Activated CD8-positive, alpha-beta memory T cell treated with anti-CD3 and anti-CD28 coated beads for 24 hours (primary cell): ENCODE results near the gene SNCB.

Experiments
- DNase-seq: peaks from one replicate; pipeline ENCODE4 v3.0.0-alpha.2; 2020

Gene SNCB

DNA sequence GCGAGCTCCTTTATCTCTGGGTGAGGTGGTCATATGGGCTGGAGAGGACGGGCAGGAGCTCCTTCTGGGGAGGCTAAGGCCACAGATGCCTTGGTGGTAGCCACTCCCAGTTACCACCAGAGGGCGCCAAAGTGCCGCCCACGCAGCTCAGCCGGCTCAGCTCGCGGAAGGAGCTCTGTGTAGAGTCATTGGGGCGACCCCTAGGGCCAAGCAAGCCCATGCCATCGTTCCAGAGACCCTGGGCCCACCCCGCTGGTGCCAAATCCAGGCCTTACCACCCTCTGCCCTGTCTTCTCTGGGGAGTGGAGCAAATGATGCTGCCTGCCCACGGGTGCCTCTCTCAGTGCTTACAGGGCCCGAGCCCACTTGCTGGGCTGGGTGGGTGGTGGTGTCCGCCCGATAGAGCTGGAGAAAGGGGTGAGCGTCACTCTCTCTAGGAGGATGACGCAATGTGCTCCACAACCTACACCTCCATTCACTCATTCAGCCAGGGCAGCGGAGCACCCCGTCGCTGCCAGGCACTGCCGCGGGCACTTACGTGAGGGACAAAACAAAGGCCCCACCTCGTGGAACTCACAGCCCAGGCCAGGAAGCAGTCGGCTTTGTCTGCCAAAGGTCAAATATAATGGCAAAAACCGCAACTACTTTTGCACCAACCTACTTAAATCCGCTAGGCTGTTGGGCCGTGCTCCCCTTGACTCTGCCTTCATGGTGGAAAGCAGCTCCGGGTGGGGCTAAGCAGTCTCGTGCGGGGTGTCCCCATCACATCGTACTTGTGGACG is 30.7 kb upstream of the SNCB start:
- DNase-seq = peak; percentile 94

DNA sequence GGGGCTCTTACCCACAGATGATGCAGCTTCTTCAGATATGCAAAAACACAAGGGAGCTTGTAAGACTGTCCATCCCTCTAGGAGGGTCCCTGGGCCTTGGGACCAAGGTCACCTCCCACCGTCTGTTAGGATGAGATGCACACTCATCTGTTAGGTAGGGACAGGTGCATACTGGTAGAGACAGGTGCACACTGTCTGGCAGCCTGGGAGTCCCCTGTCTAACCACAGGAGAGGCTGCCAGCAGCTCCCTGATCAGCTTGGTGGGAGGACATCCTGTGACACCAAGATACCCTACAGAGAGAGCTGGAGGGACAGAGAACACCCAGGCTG is 30.2 kb upstream of the SNCB start:
- DNase-seq = no peak

DNA sequence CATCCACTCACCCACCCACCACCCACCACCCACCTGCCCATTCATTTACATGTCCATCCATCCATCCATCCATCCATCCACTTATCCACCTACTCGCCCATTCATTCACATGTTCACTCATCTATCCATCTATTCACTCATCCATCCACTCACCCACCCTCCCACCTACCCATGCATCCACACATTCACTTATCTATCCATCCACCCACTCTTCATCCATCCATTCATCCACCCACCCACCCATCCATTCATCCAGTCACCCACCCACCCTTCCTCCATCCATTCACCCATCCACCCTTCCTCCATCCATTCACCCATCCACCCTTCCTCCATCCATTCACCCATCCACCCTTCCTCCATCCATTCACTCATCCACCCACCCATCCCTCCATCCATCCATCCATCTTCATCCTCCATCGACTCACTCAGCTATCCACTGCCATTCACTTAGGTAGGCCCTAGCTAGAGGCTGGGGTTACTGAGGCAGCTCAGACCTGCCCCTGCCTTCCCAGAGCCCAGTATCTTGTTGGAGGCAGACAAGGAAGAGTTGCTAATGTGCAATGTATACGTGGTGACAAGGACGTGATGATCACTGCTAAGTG is 29.6 kb upstream of the SNCB start:
- DNase-seq = no peak

DNA sequence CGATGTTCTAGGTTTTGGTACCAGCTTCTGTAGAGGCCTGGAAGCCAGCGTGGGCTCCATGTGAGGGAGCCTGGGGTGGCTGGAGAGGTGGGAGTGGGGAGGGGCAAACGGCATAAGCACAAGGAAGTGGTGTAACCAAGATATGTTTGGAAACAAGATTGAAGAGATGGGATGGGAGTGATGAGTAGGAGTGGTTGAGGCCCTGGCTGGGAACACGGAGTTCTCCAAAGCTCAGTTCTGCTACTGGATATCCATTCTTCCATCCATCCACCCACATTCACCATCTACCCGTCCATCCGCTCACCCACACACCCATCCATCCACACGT is 29.1 kb upstream of the SNCB start:
- DNase-seq = no peak

DNA sequence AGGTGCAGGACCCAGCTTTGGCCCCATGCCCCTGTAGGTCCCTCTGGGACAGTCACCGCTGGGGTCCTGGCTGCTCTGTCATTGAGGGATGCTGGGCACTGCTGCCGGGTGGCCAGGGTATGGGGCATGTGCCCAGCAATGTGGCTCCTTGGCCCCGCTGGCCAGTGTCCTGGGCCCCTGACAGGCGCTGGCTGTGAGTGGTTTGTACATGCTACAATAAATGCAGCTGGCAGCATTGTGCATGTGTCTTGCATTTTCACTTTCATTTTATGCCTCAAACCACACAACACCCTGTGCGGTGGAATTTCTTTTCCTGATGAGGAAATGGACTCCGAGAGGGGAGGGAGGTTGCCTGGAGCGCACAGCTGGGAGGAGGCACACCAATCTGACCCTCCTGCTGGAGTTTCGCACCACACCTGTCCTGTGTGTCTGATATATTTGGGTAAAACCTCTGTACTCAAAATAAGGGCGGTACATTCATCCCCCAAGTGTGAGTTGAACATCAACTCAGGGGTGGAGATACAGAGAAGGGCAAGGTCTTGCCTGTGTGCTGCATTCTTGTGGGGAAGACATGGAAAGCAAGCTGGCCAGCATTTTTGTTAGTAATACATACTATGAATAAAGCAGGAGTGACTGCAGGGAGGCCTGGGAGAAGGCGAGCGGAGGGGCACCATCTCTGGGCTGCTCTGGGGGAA is 28.6 kb upstream of the SNCB start:
- DNase-seq = peak; percentile 69

DNA sequence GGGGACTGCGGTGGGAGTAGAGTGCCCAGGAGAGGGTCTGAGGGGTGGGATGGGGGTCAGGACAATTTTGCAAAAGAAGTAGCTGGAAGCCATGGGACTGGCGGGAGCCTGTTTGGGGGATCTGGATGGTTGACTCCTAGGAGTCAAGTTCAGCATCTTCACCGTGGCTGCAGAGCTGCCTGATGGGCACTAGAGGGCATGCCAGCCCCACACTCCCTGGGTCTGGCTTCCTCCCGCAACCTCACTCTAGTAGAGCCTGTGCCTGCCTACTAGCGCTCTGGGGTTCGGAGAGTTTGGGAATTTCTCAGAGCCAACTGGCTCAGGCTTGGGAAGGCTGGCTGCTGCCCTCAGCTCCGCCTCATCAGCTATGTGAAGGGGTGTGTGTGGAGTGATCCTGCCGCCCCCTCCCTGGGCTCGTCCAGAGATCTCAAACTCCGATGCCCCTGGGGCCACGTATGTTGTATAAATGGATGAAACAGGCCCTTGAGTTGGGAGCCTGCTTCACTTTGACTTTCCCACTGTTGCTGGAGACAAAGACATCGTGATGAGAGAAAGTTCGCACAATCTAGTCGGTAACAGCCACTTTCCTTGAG is 27.8 kb upstream of the SNCB start:
- peak; percentile 87 for DNase-seq

DNA sequence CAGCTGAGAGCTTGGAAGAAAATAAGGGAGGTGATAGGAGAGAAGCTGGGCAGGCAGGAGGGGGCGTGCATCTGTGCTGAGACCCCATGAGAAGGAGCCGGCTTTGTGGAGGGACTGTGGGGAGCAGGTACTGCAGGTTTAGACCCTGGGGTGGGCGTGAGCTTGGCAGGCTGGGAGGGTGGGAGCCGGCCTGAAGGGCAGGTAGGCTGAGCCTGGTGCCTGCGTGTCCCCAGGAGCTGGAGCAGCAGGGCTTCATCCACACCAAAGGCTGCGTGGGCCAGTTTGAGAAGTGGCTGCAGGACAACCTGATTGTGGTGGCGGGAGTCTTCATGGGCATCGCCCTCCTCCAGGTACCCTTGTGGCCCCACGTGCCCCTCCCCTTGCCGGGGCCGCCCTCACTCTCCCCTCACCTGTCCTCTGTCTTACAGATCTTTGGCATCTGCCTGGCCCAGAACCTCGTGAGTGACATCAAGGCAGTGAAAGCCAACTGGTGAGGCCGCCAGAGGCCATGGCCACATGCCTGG is 26.2 kb upstream of the SNCB start:
- no peak for DNase-seq

DNA sequence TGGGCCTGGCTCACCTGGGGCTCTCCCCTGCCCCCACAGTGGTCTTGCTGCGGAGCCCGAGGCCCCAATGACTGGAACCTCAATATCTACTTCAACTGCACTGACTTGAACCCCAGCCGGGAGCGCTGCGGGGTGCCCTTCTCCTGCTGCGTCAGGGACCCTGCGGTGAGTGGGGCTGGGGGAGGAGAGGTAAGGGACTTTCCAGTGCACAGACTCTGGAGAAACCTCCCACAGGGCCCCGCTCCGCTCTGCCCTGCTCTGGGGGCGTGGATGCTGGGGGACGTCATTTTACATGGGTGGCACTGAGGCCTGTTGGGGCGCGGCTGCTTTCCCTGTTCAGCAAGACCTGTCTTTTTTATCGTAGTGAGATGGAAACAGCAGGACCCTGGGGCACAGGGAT is 24.5 kb upstream of the SNCB start:
- no peak for DNase-seq

DNA sequence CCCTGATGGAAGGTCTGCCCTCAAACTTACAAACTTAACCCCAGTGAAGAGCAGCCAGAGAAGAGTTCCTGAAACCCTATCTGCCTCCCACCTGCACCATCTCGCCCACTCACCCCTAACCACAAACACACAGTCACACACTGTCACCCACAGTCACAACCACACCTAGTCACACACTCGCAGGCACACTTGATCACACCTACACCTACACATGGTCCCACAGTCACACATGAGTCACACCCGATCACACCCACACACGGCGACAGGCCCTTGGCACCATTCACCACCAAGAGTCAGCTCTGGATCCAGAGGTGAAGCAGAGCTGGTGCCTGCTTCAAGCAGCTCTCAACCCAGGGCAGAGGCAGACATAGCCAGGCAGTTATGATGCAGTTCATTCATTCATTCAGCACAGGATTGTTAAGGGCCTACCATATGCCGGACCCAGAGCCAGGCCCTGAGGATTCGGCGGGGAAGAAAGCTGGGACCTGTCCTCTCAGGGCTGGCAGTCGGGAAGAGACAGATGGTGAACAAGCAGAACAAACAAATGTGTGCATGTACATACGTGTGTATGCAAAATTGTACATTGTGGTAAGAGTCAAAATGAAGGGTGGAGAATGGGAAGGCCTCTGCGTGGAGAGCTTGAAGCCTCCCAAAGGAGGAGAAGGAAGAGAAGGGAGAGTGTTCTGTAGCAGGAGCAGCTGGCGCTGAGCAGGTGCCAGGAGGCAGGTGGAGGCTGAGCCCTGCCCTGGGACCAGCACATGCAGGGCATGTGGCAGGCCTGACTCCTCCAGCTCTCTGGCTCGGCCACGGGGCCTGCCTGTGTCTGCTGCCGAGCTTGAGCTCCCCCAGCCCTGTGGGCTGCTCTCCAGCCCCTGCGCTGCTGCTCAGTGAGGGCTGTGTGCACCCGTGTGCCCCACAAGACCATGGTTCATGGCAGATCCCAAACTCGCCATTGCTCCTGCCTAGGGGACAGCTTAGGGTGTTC is 23.4 kb upstream of the SNCB start:
- DNase-seq = peak; percentile 90

DNA sequence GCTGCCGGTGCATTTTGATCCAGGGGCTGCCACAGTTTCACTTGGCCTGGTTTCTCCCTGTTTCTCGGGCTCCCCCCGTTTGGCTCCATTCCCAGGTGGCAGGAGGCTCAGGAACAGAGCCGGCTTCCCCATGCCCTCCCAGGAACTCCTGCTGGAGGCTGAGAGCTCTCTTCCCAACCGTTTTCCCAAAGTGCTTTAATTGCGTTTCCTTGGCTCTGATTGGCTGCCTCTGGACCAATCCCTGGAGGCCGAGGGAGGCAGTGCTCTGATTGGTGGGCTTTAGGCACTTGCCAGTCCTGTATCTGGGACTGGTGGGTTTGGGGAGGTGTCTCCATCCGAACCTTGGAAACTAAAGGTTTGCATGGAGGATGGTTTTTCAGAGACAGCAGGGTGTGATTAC is 21.8 kb upstream of the SNCB start:
- no peak for DNase-seq

DNA sequence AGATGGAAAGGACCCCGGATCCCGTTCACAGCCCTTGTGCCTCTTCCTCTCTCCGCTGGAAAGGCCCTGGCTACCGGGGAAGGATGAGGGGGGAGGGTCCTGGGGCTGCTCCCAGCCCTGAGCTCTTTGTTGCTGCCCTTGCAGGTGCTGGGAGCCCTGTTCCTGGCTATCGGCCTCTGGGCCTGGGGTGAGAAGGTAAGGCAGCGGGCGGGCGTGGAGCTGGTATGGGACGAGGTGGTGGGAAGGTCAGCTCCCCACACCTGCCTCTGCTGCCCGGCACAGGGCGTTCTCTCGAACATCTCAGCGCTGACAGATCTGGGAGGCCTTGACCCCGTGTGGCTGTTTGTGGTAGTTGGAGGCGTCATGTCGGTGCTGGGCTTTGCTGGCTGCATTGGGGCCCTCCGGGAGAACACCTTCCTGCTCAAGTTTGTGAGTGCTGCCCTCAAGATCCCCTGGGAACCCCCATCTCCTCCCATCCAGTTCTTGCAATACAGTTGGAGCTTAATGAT is 21.2 kb upstream of the SNCB start:
- DNase-seq = no peak

DNA sequence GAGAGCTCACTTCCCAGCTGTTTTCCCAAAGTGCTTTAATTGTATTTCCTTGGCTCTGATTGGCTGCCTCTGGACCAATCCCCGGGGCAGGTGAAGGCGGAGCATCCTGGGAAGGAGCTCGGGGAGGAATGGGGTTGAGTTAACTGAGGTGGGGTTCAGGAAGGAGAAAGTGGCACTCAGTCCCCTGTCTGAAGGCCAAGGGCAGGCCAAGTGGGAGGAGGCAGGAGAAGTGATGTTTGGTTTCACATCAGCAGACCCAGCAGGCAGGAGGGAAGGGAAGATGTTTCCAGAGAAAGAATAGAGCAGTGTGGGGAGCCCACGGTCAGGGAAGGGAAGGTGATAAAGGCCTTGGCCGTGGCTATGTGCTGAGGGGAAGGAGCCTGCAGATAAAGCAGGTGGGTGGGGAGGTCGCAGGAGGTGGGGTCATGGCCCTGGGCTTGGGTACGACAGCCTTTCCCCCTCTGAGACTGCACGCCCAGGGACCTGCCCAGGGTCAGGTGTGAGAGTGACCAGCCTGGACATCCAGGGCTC is 20.1 kb upstream of the SNCB start:
- no peak for DNase-seq

DNA sequence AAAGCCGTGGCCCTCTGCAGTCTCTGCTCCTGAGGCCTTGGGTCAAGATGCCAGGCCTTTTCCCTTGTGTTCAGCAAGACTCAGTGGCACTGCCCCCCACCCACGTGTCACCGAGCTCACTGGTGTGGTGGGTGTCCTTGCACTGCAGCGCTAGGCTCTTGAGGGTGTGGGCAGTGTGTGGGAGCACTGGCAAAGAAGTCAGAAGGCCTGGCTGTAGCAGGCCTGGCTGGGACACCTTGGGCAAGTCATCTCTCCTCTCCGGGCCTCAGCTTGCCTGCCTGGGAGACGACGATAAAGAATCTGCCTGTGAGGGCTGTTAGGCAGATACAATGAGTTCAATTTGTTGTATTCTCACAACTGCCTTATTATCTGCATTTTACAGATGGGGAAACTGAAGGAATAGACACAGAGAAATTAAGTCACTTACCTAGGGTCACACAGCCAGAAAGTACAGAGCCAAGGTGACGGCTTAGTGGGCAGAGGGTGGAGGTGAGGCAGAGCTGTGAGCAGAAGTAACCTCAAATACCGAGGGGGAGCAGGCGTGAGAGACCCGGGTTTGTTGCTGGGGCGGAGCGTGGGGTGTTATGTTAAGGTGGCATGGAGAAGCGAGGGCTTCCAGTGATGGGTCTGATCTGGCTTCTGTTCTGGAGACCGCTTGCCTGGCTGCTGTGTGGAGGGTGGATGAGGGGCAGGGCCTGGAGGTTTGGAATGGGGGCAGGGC is 18.3 kb upstream of the SNCB start:
- DNase-seq = no peak

DNA sequence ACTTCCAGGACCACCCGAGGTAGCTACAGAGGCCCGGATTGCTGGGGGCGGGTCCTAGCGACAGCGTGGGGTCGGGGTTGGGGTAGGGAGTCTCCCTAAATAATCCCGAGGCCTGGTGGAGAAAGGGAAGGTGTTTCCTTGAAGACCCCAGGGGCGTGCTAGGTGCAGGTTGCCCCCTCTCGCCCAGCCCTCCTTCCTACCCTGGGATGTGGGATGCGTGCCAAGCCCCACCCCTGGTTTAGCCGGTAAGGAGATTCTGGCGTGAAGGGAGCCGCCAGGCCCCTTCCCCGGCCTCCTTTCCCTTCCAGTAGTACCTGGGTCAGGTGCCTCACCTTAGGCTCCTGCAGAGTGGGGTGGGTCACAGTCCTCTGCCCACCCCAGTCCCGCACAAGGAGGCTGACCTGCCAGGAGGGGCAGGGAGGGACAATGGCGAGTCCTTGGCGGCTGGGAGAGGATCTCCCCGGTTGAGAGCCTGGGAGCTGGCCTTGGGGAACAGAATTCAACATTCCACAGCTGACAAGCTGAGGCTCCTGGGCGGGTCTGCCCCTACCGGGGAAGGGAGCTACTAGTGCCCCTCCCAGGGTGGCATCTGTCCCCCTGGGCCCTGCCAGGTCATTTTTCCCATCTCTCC is 17.6 kb upstream of the SNCB start:
- DNase-seq = no peak

DNA sequence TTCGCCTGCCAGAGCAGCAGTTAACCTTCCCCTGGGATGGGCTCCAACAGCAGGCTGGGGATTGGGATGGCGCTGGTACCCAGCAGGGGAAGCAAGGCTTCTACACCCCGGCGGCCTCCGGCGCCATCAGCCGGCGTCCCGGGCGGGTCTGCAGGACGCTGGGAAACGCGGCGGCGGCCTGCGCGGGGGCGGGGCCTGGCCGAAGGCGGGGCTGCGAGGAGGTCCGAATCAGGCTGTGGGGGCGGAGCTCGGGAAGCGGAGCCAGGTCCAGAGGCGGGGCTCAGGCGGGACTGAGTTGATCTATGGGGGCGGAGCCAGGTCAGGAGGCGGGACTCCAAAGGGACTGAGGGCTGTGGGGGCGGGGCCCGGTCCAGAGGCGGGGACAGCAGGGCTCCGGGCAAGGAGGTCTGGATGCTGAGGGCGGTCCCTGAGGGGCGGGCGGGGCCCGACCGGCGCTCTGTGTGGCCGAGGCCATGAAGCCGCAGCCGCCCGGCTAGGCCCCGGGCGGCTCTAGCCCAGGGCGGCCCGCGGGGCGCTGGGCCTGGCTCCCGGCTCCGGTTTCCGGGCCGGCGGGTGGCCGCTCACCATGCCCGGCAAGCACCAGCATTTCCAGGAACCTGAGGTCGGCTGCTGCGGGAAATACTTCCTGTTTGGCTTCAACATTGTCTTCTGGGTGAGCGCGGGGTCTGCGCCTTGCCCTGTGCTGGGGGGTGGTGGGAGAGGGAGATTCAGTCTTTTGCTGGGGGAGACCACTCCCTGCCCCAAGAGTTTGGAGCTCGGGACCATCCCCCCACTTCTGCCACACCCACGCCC is 16.9 kb upstream of the SNCB start, which contains the start of gene TSPAN17:
Gene TSPAN17, plus strand, starts transcription at position 455 of the 813 bp plus-strand sequence. Its CDS starts 132 bp downstream, at position 587.
- DNase-seq = peak; percentile 100

DNA sequence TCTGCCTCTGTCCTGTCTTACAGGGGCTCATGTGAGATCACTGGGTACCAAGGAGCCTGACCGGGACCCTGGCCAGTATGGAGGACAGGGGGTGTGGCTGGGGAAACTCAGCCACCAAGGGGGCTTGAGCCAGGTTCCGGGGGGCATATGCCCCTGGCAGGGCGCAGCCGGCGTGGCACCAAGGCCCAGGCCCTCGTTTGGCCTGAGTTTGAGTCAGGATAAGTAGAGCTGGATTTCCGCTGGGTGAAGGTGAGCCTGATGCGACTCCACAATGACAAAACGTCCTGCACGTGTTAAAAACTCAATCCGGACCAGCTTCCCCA is 16.3 kb upstream of the SNCB start:
- DNase-seq = no peak

DNA sequence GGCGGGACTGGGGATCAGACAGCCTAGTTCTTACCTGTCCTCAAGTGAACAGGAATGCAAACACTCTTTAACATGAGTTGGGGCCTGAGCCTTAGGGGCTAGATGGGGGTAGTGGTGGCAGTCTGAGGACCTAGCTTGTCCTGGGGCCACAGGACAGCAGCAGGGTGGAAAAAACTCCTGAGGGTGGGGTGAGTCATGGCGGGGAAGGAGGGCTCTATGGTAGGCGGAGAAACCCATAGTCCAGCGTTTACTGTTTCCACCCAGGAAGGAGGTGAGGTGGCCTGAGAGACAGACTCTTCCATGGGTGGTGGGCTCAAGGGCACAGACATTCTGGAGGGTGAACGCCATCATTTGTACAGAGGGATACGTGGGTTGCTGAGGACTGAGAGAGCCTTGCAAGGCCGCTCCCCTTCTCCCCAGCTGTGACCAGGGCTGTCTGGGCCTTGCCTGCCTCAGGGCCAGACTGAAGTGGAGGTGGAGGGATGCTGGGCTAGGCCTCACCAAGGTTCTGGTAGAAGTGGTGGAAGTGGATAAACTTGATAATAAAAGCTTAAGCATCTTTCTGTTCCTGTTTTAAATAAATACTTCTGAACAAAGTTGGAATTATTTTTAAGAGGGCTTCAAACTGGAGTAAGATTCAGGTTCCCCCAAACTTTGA is 15.8 kb upstream of the SNCB start:
- no peak for DNase-seq

DNA sequence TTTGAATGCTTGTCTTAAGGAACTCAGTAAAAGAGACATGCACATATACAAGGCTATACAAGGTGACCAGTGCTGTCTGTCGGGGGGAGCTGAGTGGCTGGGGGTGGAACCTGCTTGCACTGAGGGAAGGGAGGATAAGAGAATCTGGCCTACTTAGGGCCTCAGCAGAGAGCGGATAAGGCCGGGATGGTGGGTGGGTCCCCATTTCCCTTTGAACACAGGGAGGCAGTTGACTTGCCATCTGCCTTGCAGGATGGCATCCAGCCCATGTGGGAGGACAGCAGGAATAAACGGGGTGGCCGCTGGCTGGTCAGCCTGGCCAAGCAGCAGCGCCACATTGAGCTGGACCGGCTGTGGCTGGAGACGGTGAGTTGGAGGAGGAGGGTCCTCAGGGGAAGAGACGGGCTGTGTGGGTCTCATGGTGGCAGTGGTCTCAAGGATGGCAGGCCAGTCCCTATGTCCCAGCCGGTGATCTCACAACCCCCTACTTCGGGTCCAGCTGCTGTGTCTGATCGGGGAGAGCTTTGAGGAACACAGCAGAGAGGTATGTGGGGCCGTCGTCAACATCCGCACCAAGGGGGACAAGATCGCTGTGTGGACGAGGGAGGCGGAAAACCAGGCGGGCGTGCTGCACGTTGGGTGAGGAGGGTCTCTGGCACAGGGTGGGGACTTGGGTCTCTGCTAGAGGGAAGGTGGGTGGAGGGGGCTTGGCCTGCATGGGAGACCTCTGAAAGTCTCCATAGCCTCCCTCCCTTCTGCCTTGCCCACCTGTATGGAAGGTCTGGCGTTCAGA is 14.7 kb upstream of the SNCB start:
- DNase-seq = no peak

DNA sequence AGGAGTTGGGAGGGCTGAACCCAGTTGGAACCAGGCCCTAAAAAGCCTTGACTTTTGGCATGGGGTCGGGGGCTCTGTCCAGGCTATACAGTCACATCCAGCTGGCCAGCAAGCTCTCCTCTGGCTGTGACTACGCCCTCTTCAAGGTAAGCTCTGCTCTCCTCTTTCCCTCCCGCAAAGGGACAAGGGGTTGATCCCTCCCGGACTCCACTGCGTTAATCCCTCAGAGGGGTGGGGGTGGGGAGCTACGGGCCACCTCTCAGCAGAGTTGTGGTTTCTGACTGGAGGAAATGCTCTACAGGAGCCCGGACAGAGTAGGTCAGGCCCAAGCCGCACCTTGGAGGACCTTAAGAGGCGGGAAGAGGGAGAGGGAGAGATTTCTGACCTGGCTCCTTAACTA is 14.0 kb upstream of the SNCB start:
- no peak for DNase-seq
